Measurements from ENCODE around the gene KATNAL1.

DNA sequence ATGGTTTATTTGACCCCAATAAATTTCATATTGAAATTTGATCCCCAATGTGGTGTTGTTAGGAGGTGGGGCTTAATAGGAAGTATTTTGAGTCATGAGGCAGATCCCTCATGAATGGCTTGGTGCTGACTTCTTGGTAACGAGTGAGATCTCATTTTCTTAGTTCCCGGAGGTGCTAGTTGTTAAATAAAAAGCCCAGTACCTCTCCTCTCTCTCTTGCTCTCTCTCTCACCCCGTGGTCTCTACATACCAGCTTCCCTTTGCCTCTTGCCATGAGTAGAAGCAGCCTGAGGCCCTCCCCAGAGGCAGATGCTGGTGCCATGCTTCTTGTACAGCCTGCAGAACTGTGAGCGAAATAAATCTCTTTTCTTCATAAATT, 39.4 kb upstream of the KATNAL1 start:
- TF ChIP-seq, protein P1, sequence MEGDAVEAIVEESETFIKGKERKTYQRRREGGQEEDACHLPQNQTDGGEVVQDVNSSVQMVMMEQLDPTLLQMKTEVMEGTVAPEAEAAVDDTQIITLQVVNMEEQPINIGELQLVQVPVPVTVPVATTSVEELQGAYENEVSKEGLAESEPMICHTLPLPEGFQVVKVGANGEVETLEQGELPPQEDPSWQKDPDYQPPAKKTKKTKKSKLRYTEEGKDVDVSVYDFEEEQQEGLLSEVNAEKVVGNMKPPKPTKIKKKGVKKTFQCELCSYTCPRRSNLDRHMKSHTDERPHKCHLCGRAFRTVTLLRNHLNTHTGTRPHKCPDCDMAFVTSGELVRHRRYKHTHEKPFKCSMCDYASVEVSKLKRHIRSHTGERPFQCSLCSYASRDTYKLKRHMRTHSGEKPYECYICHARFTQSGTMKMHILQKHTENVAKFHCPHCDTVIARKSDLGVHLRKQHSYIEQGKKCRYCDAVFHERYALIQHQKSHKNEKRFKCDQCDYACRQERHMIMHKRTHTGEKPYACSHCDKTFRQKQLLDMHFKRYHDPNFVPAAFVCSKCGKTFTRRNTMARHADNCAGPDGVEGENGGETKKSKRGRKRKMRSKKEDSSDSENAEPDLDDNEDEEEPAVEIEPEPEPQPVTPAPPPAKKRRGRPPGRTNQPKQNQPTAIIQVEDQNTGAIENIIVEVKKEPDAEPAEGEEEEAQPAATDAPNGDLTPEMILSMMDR (IDR thresholded peaks at IDR 0.05) = no peak
- TF ChIP-seq, protein P2, sequence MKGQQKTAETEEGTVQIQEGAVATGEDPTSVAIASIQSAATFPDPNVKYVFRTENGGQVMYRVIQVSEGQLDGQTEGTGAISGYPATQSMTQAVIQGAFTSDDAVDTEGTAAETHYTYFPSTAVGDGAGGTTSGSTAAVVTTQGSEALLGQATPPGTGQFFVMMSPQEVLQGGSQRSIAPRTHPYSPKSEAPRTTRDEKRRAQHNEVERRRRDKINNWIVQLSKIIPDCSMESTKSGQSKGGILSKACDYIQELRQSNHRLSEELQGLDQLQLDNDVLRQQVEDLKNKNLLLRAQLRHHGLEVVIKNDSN (IDR thresholded peaks at IDR 0.05; ENCODE audit: borderline replicate concordance, low read depth) = no peak
